Stimulated activated CD4-positive, alpha-beta T cell treated with anti-CD3 and anti-CD28 coated beads, Interleukin-1b, Interleukin-23, amount 100 ng/mL, for 1 hour (primary cell): Measurements from ENCODE around the gene PAX5.

Experiments
- DNase-seq, 2 donors: peaks; one replicate each; pipeline ENCODE4 v3.0.0-alpha.2; 2020; ENCODE audit warnings: low read depth in 2 of 2

The PAX5 gene

DNA sequence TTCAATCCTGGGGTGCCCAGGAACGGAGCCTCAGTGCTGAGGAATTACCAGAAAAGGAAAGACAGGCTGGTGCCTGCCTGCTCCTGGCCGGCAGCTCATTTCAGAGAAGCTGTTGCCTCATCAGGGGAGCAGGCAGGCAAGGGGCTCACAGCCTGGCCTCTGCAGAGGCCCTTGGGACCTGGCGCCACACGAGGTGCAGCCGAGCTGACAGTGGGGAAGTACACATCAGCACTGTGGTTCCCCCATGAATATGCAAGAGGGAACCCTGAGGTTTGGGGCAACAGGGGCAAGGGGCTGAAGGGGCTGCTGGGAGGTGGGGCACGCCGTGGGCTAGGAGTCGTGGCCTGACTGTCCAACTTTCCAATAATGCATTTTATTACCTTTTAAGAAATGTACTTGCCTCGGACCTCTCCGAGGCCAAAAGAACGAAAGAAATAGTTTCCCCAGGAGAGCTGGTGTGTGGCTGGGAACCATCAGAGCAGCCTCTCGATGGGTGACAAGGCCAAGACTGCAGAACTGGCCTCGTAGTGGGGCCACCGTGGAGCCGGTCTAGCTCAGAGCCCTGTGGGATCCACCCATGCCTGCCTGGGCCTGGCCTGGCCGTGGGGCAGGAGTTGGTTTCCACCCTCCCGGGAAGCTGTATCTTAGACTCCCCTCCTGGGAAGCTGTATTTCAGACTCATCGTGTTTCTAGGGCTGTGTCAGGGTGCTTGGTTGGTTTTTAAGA, 198.6 kb downstream of the PAX5 start:
- DNase-seq: no peak

DNA sequence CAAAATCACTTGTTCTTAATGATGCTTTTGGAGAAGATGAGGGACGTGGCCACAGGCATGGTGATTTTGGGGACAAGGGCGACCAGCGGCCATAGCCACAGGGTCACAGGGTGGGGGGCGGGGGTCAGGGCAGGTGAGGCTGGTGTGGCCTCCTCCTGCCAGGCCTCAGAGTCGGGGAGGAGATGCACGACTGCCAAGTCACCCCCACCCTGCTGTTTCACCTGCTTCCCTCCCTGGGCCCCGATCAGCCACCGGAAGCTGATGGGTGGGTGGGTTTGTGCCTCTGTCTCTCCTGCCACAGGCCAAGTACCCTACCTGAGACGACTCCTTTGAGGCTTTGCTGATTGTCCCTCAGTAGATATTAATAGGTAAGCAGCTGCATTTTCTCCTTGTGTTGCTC, 199.3 kb downstream of the PAX5 start:
- DNase-seq: no peak

DNA sequence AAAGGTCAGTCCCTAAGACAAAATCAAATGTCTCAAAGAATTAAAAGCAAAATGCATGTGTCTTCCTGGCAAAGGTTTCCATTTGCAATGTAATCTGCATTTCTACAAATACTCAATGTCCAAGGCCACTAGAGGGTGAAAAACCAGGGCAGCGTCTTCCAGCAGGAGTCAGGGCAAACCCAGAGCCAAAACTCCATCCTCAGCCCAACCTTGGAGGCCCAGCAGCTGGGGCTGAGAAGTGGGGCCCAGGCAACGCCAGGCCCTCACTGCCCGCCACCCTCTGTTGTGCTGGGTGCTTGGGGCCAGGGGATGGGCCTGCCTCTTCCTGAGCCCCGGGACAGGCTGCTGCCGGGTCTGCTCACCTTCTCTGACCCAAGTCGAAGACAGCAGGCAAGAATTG, 200.1 kb downstream of the PAX5 start:
- no peak for DNase-seq

DNA sequence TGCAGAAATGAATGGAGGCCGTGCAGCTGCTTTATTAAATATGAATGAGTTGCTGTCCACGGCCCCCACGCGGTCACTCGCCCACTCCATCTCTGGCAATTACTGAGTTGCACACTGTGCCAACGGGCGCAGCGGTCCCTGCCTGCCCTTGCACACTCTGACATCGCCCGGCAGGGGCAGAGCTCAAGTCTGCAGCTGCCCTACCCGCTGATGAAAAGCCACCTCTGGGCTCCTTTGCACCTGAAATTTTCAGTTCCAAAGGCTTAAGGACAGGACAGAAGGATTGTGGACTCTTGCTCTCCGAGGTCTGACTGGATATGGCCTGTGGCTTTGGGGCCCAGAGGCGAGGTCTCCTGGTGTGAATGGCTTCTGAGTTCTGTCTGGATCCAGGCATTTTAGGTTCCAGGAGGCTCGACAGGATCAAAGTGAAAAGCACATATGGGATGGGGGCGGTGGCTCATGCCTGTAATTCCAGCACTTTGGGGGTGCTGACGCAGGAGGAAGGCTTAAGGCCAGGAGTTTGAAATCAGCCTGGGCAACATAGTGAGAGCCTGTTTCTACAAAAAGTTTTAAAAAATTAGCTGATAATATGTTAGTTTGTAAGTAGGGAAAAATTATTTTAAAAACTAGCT, 201.8 kb downstream of the PAX5 start:
- no peak for DNase-seq

- no peak for DNase-seq
These were observed 202.5 kb downstream of the PAX5 start for GRCh38 chr9:36831381-36832161.

DNA sequence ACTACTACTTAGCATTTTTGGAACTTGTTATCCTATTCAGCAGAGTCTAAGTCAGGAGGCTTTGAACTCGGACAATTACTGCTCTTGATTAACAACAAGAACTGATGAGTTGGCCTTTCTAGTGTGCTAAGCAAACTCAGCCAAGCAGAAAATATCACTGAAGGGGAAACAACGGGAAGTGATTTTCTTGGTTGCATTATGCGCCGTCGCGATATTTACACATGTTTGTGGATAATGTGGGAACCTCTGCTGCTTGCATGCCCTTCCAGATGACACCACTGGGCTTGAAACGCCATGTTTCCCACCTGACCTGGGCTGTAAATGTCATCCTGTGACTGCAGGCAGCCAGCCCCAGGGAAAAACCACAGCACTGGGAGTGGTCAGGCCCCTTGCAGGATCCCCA, 205.5 kb downstream of the PAX5 start:
- DNase-seq: no peak

DNA sequence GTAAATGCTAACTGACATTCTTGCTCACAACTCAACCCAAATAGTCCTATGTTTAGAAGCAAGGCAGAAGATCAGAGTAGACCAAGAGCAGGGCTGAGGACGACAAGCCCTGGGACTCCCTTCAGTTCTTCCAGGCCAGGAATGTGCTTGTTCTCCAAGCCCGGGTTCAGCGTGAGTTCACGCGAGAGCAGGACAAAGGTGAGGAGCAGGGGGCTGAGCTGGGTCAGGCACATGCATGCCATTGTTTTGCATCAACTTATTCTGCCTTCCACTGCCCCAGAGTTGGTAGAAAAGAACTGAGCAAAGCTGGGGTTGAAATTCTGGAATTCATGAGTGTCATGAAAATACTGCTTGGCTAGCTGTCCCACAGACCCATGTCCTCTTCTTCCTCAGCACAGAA, 206.5 kb downstream of the PAX5 start:
- DNase-seq: no peak

- DNase-seq: no peak
These were observed 207.5 kb downstream of the PAX5 start for GRCh38 chr9:36826581-36826980.

DNA sequence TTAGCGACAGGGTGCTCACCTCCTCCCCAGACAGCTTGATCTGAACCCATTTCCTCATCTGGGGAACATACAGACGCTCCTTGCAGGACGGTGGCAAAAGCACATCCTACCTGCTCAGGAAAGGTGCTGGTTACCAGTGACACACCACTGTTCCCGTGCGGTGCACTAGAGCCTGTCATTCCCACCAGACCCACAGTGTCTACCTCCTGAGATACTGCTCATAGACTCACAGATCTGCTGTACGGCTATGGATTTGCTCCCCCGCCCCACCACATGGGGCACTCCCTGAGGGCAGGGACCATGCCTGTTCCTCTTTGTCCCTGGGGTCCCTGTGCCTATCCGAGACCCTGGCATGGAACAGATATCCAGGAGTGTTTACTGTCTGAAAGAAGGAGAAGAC, 208.9 kb downstream of the PAX5 start:
- DNase-seq: no peak

- DNase-seq: no peak
These were observed 210.1 kb downstream of the PAX5 start for GRCh38 chr9:36823934-36824333.

DNA sequence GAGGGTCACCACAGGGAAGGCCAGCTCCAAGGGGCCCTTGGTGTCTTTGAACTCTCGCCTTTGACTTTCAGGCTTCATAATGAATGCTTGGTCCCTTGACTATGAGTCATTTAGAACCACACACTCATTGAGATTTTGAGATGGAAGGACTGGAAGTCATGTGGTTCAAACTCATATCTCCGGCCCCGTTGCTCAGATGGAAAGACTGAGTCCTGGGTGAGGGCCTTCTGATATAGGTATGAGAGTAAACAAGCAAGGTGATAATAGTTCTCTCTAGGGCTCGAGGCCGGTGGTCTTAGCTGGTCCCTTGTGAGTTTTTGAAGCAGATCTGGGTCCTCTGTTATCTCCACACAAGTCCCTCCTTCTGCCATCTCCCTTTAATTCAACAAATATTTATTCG, 210.6 kb downstream of the PAX5 start:
- DNase-seq: no peak

DNA sequence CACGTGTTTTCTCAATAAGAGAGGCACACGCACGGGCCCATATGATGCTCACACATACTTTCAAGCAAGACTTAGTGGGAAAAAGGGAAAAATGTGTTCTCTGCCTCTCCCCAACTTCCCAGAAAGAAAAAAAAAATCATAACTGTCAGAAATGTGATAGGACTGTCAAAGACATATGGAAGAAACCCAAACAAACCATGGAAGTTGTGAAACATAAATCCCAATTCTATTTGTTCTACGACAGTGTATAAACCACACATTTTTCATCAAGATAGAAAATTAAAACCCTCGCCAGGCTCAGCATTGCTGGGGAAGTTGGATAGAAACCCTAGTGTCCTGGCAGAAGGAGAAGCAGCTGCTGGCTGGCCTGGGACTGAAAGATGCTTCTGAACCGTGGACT, 211.9 kb downstream of the PAX5 start:
- DNase-seq: no peak

- DNase-seq: no peak
These were observed 213.6 kb downstream of the PAX5 start for GRCh38 chr9:36820392-36820861.

DNA sequence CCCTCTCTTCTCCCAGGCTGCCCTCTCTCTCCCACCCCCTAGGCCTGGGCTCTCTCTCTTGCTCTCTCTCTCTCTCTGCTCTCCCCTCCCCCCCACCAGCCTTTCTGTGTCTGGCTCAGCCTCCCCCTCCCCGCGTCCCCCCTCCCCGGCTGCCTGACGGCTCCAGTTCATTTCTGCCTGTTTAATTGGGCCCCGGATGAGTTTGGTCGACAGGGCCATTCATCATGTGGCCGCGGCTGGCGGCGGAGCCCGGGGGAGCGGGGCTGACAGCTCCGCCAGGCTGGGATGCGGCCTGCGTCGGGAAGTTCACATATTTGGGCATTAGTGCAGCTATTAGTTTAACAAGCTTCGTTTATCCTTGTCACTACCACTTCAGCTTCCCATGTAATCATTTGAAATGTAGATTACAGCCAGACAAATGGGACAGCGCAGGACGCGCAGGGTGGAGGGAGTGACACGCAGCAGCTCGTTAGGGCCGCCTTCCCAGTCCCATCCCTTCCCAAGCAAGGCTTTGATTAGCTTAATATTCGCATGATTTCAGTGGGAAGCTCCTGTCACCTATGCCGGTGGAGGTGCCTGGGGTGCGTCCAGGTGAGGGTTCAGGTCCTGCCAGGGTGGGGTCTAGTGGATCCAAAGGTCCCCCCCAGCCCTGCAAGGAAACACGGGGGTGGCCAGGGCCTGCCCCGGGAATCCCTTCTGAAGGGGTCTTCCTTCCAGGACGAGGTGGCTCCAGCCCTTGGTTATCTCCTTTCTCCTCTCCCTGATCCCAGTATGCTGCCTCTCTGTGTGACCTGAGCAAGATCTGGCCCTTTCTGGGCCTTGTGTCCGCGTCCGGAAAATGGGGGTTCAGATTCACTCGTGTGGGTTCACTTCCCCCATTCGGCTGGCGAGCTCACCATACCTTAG, 214.8 kb downstream of the PAX5 start:
- no peak for DNase-seq

- DNase-seq: no peak
These were observed 215.7 kb downstream of the PAX5 start for GRCh38 chr9:36818242-36818938.

GRCh38 chr9:36817160-36817834, 216.8 kb downstream of the PAX5 start:
- no peak for DNase-seq

DNA sequence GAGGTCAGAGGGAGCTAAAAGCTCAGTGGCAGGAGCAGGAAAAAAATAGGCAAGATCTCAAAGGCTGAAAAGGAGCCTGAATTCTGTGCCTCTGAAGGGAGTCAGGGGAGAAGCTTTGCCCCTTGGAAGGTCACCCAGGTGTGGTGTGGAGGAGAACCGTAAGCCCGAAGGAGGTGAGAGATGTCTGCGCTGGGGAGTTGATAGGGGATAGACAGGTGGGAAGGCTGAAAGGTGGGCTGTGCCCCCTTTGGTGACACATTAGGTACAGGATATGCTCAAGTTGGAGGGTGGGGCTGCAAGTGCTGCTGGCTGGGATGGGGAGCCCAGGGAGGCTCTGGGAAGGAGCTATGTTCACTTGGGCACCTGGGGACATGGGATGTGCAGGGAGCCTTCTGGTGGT, 217.7 kb downstream of the PAX5 start:
- no peak for DNase-seq

DNA sequence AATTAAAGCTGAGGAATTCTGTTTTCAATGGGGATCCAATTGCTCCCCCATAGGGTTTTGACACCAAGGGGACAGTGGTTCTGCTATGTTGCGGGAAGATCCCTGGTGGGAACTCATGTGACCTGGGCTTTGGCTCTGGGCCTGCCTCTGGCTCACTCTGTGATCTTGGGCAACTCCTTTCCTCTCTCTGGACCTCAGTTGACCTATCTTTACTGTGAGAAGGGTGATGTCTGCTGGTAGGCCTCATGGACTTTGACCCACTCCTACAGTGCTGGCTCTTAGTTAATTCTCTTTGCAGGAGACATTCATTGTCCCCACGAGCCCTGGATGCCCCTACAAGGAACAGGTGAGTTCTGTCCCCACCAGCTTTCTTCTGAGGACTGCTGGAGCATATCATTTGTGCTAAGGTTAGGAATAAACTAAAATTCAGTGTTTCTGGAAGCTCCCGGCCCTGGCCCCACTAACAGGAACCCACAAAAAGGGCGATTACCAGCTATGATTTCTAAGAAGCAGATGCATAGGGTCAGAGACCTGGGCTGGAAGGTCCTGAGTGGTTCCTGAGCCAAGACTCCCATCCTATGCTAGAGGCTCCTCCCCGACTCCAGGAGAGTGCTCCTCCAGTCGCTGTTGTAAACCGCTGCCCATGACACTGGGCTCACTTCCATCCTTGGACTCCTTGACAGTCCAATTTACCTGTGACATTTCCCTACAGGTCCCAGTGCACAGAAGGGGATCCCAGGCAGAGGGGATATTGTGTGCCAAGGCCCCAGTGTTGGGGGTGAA, 218.3 kb downstream of the PAX5 start:
- no peak for DNase-seq

- no peak for DNase-seq
These were observed 219.0 kb downstream of the PAX5 start for GRCh38 chr9:36815023-36815422.

DNA sequence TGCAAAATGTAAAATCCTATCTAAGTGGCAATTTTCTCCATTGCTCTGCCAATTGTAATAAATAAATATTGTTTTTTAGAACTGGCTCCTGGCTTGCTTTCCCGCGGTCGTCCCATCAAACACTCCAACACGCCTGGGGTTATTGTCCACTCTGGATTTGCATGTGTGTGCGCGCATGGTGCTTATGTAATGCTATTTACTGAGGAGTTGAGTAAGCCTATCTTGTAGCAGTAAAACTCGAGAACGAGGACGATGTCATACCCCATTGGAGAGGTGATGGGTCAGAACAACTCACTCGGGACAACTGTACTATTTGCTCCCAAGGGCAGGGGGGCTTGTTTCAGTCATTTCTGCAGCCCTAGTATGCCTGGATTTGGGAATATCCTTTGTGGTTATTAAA, 220.9 kb downstream of the PAX5 start:
- DNase-seq: no peak
